ENCODE results near the gene KRTAP5-11.
A peak's percentile ranks its signal among the peaks of the same experiment; 100 is the strongest.
"Not testable (repeated sequence)": the region's sequence is repeated elsewhere in the genome, so short reads cannot be mapped to it uniquely, and the experiment has no call there.

Gene KRTAP5-11

GRCh38 chr11:71580057-71581003, 2.3 kb downstream of the KRTAP5-11 start:
- peak; percentile 54 for DNase-seq

DNA sequence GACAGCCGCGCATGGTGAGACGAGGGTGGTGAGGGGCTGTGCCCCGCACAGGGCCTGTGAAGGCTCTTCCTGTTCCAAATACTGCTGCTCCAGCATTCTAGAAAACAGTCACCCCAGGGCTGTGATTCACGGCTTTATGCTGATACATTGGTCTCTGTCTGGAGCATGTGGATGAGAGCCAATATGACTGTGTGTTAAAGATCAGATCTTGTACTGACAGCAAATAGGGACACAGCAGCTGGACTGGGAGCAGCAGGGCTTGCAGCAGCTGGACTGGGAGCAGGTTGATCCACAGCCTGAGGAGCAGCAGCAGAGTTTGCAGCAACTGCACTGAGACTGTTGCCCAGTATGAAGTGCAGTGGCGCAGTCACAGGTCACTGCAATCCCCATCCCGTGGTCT, 3.2 kb downstream of the KRTAP5-11 start:
- DNase-seq: not testable (repeated sequence)

GRCh38 chr11:71577469-71578004, 5.1 kb downstream of the KRTAP5-11 start:
- DNase-seq: no peak

GRCh38 chr11:71576688-71577465, 5.8 kb downstream of the KRTAP5-11 start:
- not testable (repeated sequence) for DNase-seq

DNA sequence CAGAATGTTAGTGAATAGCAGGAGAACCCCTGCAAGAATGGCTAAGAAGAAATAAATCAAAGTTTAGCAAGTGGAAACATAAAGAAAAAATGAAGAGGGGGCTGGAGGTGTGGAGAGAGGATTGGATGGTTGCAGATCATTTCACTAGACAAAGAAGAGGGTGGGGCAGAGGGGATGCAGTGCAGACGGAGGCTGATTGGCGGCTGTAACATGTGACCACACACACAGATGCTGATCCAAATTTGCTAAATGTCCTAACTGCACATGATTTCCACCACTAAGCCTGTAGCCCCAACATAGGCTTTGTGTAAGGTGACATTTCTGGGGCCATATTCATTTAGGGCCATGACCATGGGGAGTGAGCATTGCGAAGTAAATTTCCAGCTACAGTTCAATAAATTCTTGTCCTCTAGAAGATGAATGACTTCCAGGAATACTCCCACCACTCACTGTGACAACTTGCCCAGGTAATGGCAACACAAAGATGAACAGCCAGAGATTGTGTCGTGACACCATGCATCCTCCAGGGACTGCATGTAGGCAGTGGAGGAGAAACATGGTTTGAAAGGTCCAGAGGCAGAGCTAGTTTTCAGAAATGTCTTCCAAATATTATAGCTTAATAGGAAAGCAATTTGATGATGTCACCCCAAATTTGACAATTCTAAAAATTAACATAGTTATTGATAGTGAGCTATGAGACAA, 6.8 kb downstream of the KRTAP5-11 start:
- DNase-seq: no peak

GRCh38 chr11:71574418-71574817, 8.3 kb downstream of the KRTAP5-11 start:
- no peak for DNase-seq

GRCh38 chr11:71572811-71573210, 9.9 kb downstream of the KRTAP5-11 start:
- no peak for DNase-seq

DNA sequence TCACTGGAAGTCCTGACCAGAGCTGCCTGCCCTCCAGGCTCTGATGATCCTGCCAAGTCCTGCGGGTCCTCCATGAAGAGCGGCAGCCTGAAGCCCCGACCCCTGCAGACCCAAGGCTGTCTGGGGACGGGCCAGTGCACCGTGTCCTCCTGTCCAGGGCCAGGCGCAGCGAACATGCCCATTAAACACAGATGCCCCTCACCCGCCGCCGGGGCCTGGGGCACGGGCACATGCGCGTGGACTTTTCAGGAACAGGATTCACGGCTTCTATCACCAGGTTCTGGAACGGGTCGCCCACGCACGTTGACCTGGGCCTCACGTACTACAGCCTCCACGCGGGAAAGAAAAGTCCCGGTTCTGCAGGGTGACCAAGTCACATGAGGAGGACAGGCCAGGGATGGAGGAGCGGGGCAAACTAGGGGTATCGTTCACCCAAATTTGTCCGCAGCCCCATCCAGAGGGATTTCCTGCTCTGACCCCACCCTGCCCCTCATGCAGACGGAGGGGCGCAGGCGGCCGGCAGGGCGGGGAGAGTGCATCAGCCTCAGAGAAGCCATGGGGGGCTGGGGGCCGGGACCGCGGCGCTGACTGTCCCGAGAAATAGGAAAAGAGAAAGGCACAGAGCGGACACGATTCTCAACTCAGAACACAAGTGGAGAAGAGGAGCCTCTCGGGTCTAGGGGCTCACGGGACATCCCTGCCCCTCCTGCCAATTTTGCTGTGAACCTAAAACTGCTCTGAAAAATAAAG, 11.4 kb downstream of the KRTAP5-11 start:
- not testable (repeated sequence) for DNase-seq

- DNase-seq: peak; percentile 69
Measured at GRCh38 chr11:71568704-71569349, 13.8 kb downstream of the KRTAP5-11 start.

DNA sequence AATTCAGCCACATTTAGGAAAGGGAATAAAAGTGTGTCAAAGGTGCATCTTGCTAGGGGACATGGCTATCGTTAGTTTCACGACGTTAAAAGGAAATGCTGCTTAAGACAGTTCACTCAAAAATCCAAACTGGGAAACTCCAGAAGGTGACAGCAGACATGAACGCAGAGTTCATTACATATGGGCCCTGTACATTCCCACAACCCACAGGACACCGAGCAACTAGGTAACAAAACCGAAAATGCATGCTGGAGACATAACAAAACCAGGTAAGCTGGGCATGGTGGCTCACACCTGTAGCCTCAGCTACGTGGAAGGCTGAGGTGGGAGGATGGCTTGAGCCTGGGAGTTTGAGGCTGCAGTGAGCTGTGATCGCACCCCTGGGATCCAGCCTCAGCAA, 15.0 kb downstream of the KRTAP5-11 start:
- not testable (repeated sequence) for DNase-seq

DNA sequence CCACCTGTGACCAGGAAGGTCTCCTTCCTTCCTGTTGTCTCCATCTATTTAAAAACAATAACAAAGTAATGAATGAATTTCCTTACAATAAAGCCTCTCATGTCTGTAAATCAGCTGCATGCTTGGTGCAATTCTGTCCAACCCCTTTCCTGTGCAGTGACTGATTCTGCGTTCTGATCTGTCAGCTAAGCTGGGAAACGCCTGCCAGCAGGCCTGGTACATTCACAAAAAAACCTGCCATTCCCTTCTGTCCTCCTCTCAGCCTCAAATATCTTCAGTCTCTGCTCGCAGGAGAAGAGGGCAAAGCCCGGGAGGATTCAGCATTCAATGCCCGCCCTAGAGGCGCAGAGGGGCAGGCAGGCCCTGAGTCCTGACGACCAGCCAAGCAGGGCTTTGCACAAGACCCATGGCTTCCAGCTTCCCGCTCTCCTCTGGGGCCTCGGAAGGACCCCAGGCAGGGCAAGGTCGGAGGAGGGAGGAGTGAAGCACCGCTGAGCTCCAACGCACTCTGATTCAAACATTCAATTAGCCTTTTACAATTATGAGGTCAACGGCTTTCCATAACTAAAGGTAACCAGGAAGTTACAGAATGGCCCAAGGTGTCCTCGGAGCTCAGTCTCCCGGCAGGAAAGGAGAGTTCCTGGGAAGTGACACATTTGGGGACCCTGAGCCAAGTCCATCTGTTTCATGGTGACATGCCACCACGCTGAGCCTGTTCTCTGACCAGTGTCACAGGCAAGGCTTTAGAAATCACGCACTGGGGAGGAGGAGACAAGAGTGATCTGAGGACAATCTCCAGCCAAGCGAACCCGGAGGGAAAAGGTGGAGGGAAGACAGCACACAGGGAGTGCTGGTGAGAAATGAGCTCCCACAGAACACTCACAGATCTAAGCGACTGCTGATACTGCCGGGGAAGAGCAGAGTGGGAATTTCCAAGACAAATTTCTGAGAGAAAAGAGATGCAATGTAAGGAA, 15.8 kb downstream of the KRTAP5-11 start:
- DNase-seq: not testable (repeated sequence)

DNA sequence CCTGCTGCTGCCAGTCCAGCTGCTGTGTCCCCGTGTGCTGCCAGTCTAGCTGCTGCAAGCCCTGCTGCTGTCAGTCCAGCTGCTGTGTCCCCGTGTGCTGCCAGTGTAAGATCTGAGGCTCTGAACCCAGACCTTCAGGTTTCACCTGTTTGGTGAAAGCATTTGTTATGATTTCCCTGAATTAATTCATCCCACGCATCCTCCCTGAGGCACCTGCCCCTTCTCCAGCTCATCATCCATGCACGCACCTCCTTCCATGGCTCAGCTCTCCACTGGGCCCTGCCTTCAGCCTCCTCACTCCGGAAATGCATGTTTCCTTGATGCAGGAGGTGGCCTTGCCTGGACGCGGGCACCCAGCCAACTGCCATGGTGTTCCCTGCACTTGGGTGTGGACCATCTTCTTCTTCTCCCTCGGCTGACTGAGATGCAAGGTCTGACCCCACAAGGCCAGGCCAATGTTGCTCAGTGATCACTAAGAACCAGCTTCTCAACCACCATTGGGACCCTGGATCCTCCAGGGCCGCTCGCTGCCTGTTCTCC, 16.5 kb downstream of the KRTAP5-11 start:
- DNase-seq: no peak

DNA sequence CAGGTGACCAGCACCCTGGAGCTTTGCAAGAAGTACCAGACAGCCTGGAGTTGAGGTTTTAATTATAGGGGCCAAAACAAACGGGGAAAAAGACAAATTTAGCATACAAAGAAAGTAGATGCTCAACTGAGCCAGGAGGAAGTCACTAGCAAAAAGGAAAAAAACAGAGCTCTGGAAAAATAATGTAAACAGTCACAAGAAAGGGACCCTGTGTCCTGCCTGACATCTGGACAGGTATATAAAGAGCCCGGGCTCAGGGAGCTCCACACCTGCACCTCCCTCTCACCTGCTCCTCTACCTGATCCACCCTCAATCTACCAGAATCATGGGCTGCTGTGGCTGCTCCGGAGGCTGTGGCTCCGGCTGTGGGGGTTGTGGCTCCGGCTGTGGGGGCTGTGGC, 17.4 kb downstream of the KRTAP5-11 start, which contains the start of gene KRTAP5-10:
TSS of gene KRTAP5-10 (plus strand) at position 301 of the 400 bp plus-strand sequence. CDS start at position 326, 25 bp downstream.
- no peak for DNase-seq

DNA sequence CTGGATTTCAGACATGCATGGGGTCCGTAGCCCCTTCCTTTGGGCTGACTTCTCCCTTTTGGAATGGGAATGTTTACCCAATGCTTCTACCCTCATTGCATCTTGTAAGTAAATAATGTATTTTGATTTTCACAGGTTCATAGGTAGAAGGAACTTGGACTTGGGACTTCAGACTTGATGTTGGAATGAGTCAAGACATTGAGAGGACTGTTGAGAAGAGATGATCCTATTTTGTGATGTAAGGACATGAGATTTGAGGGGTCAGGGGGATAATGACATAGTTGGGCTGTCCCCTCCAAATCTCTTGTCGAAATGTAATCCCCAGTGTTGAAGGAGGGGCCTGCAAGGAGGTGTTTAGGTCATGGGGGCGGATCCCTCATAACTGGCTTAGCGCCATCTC, 18.2 kb downstream of the KRTAP5-11 start:
- no peak for DNase-seq

- DNase-seq: no peak
Measured at GRCh38 chr11:71563406-71563805, 19.3 kb downstream of the KRTAP5-11 start.

DNA sequence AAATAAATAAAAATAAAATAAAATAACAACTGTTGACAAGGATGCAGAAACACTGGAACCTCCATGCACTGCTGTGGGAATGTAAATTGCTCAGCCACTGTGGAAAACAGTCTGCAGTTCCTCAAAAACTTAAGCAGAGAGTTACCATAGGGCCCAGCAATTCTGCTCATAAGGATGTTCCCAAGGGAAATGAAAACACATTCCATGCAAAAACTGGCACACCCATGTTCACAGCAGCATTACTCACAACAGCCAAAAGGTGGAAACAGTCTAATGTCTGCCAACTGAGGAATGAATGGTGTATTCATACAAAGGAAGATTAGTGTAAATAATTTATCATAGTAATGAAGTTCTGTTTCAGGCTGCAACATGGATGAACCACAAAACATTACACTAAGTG, 20.6 kb downstream of the KRTAP5-11 start:
- no peak for DNase-seq

DNA sequence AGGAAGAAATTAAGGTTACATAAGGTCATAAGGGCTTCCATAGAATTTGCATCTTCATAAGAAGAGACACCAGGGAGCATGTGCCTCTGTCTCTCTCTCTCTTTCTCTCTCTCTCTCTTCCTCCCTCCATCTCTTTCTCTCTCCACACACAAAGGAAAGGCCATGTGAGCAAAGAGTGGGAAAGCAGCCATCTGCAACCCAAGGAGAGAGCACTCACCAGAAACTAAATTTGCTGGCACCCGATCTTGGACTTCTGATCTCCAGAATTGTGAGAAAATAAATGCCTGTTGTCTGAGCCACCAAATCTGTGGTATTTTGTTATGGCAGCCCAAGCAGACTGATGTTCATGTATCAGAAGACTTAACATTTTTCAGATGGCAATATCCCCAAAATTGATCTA, 23.7 kb downstream of the KRTAP5-11 start:
- DNase-seq: no peak

DNA sequence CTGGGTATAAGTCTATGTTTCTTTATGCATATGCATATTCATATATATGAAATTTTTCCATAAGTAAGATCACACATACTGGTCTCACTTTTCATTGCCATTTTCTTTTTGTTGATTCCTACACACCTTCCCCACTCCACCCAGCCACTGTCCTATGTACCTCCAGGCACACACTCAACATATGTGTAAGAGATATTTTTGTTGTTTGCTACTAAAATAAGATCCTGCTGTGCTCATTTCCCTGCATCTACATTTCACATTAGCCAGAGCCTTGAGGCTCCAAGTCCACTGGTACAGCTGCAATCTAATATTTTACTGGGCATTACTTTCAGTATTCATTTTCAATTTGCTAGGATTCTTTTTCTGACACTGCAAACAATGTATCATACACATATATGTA, 25.4 kb downstream of the KRTAP5-11 start:
- no peak for DNase-seq

- no peak for DNase-seq
Measured at GRCh38 chr11:71556018-71556417, 26.7 kb downstream of the KRTAP5-11 start.

DNA sequence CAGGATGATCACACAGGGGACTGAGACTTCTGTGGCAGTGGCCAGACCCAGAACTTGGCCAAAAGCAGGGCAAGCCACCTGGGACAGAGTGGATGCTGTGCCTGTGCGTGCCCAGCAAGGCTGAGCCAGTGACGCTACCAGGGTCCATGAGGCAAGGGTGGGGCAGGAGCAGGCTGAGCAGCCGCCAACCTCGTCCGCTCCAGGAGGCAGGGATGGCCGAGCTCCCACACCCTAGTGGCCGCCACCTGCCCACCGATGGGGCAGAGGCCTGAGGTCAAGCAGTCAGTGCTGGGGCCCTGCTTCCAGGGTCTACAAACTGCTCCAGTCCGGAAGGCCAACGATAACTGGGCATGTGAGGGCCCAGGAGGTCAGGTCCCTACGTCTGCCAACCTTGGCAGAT, 27.2 kb downstream of the KRTAP5-11 start:
- no peak for DNase-seq
